Right cardiac atrium (tissue), 5 donors: ENCODE data around the gene KLHDC9. TPM values are rescaled to one million over a fixed set of nuclear protein-coding genes. Genes with fewer than 3 reads are reported as not detected.

Source experiments
- ATAC-seq, 2 donors: fragments of 200-7000 bp; cut with Tn5 transposase; one replicate each; pipeline versions ENCODE4 v1.8.0 to v1.9.1; 2020; ENCODE audit warnings: moderate library complexity in 2 of 2, mild to moderate bottlenecking in 1 of 2
- DNase-seq, 3 donors: peaks; one replicate each; pipeline ENCODE4 v3.0.0-alpha.2; 2020
- H3K27ac ChIP-seq: one replicate; pipeline ENCODE4 v1.5.1; 2013; ENCODE audit warnings: mild to moderate bottlenecking, low read length, control low read depth, moderate library complexity
- H3K27me3 ChIP-seq: one replicate; pipeline ENCODE4 v1.6.1; 2013; ENCODE audit not compliant: control insufficient read depth, insufficient read depth
- H3K4me1 ChIP-seq: one replicate; pipeline ENCODE4 v1.6.1; 2013; ENCODE audit warnings: low read length; ENCODE audit not compliant: control insufficient read depth, insufficient read depth
- H3K4me3 ChIP-seq: one replicate; pipeline ENCODE4 v1.5.1; 2013; ENCODE audit warnings: low read length, control low read depth
- H3K9me3 ChIP-seq: one replicate; pipeline ENCODE4 v1.6.1; 2013; ENCODE audit warnings: low read length; ENCODE audit not compliant: control insufficient read depth
- WGBS: extraction: QIAGEN DNeasy Blood & Tissue Kit; methylation state at CpG from one replicate; pipeline ENCODE4 v1.1.7; 2013; 5-methylcytosine and 5-hydroxymethylcytosine counted together
- intact Hi-C, 4 donors: fragments of 100-400 bp; cut with DNase I; formaldehyde crosslinking; loops; one replicate each; pipeline versions ENCODE4 v1.11.0 to v1.14.0; 2022 to 2023
- polyA plus RNA-seq: library from polyadenylated mRNA; stranded (reverse); fragments of 200-250 nt; gene quantifications from one replicate; pipeline ENCODE4 v1.2.3, GENCODE V29; 2013
- total RNA-seq, 4 donors: library from RNA; stranded (reverse); fragmentation: NEBNext Ultra II Directional; extraction: Animal tissue kit (Norgen Biotek cat#: 25700); gene quantifications; one replicate each; pipeline ENCODE4 v1.2.1, GENCODE V29; 2021
- donor health status: healthy with polysubstance abuse.
- donor health status: DM: no; HTN: yes; CAD: no.
- donor health status: DM: no; HTN: no; CAD: no.
- donor health status: DM: no; HTN: yes; CAD: no; lungs with severe emphysema.
- donor health status: DM: yes; HTN: yes; CAD: no.

Gene KLHDC9
- total and polyA plus RNA-seq, 5 donors = 3.4 to 5.4 (median 5.1) TPM

DNA sequence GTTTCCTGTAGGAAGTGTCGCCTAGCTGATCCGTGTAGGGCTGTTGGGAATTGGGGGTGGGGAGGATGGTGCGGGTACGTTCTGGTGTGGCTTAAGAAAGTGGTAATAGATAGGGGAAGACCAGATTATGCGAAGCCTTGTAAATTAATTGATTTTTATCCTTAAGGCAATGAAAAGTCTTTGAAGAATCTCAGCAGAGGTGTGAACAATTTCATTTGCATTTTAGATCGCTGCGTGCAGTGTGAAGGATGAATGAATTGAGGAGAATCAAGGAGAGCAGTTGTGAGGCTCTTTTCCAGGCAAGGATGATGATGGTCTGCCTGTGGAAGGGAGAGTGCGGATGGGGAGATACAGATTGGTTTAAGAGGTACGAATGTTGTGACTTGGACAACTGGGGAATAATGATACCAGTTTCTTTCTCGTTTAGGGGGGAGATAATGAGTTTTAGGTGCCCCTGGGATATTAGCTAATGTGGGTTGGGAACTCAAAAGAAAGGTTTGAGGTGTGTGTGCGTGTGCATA lies 35.1 kb downstream of the KLHDC9 start:
- intact Hi-C loops = loop anchor here in 3 of 4 donors (10.0 kb wide), 3 partner anchors 58 to 138 kb away; partner anchors contain the start of gene USF1 (in 1 of the 3)
- Histone ChIP-seq H3K9me3 (no peaks in the 10 kb centered on the region), H3K4me1 (no peaks in the 10 kb centered on the region), H3K27me3 (no peaks in the 10 kb centered on the region), H3K27ac (peak overlapping the region; percentile 98), H3K4me3 (peak overlapping the region; percentile 86)
- ATAC-seq (no peak), DNase-seq (no peak)
- WGBS = 6% methylated on average over 11 of the region's 11 CpGs

DNA sequence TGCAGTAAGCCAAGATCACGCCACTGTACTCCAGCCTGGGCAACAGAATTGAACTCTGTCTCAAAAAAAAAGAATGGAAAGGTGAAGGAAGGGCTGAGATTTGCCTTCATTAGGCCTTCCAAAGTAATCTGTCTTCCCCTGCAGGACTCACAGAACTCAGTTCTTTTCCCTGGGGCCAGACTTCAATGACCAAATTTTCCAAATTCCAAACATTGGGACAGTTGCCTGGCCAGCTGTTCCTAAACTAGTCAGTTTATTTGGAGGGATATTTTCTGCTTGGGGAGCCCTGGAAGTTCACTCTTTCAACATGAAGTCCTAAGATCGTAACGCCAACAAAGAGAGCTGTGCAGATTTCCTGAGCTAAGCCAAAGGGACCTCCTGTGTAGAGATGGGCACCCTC lies 39.7 kb downstream of the KLHDC9 start:
- intact Hi-C loops = loop anchor here in 3 of 4 donors (10.0 kb wide), 3 partner anchors 63 to 143 kb away; partner anchors contain the start of gene USF1 (in 1 of the 3)
- Histone ChIP-seq H3K9me3 (no peaks in the 10 kb centered on the region), H3K4me1 (no peaks in the 10 kb centered on the region), H3K27me3 (no peaks in the 10 kb centered on the region), H3K4me3 (no peak overlapping the region), H3K27ac (no peak overlapping the region)
- peak in 1 of 3 donors; percentile 9 for DNase-seq
- 56% methylated on average over 3 of the region's 3 CpGs for WGBS
- no peak for ATAC-seq

DNA sequence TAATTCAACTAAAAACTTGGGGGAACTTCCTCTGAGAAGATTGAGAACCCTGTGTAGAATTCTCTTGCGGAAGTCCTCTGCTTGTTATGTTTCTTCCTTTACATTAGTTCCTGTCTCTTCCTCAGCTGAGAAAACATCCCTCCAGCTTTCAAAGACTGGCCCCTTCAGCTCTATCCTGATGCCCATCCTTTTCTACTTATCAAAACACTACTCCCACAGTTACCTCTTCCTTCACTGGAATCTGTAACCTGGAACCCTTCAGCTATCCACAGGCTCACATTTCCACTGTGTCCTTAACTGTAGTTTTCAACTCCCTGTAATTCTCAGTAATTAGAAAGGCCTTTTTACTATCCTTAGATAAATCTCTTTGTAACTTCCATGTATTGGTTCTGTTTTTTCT lies 40.3 kb downstream of the KLHDC9 start:
- no peak overlapping the region for H3K4me3 ChIP-seq
- WGBS = 62% methylated on average over 1 of the region's 1 CpG
- ATAC-seq (no peak), DNase-seq (peak in 1 of 3 donors; percentile 6)
- H3K27me3 ChIP-seq = no peaks in the 10 kb centered on the region
- no peaks in the 10 kb centered on the region for H3K4me1 ChIP-seq
- H3K27ac ChIP-seq = no peak overlapping the region
- H3K9me3 ChIP-seq = no peaks in the 10 kb centered on the region
- intact Hi-C loops = loop anchor here in 3 of 4 donors (10.0 kb wide), 3 partner anchors 64 to 144 kb away; partner anchors contain the start of gene USF1 (in 1 of the 3)

DNA sequence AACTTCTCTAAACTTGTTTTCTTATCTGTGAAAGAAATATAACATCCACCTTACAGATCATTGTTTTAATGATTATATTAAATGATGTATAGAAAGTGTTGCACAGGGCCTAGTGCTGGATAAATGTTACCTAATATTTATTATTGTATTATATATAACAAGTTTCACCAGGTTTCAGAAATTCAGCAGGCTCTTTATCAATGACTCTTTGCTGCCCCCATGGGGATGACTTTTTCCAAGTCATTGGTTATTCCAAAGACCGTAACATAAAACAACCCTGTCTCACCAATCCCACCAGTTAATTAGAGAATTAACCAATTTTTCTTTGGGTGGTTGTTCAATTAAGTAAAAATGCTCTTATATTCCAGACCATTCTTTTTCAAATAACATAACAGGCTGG lies 41.6 kb downstream of the KLHDC9 start:
- intact Hi-C loops = loop anchor here in 3 of 4 donors (10.0 kb wide), 3 partner anchors 65 to 145 kb away; partner anchors contain the start of gene USF1 (in 1 of the 3)
- 28% methylated on average over 1 of the region's 1 CpG for WGBS

DNA sequence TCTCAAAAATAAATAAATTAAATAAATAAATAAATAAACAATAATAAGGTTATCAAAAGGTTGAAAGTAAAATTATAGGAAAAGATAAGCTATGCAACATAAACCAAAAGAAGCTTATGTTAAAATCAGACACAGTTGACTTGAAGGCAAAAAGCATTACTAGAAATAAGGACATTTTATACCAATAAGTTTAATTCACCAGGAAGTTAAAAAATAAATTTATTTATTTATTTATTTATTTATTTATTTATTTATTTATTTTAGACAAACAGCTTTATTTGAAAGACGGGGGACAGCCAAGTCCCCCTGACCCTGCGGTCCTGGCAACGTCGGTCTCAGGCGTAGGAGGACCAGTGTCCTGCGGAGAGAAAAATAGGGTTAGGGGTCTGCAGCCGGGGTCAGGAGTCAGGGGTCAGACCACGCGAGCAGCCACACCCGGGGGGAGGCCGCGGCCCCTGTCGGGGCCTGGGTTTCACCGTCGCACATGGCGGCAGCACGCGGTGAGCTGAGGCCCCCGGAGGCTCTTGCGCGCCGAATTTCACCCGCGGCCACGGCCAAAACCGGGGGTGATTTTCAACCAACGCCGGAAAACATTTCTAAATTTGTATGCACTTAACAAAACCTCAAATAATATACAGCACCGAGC lies 42.7 kb downstream of the KLHDC9 start:
- intact Hi-C loops = no loop called here
- 95% methylated on average over 29 of the region's 29 CpGs for WGBS
- Histone ChIP-seq H3K4me1 (no peaks in the 10 kb centered on the region), H3K27me3 (no peaks in the 10 kb centered on the region), H3K9me3 (no peaks in the 10 kb centered on the region), H3K4me3 (no peak overlapping the region), H3K27ac (no peak overlapping the region)
- peak in 1 of 2 donors; percentile 39 for ATAC-seq
- DNase-seq = peak in 1 of 3 donors; percentile 42

More for the DNA sequence above, 41.6 kb downstream of the KLHDC9 start:
- DNase-seq (no peak), ATAC-seq (peak; percentile 30 to 43)
- Histone ChIP-seq H3K27me3 (no peaks in the 10 kb centered on the region), H3K4me3 (no peak overlapping the region), H3K27ac (no peak overlapping the region), H3K4me1 (no peaks in the 10 kb centered on the region), H3K9me3 (no peaks in the 10 kb centered on the region)

DNA sequence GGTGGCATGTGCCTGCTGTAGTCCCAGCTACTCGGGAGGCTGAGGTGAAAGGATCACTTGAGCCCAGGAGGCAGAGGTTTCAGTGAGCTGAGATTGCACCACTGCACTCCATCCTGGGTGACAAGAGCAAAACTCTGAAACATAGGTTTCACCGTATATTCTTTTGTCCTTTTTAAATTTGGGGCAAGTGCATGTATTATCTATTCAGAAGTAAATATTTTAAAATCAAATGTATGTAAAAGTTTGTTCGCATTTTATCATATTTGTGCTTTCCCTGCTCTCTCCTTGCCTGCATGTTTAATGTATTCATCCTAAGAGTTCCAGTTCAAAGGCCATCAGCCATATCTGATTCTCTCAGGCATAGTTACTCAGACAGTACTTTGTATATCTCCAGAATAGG lies 47.7 kb downstream of the KLHDC9 start:
- no peak overlapping the region for H3K4me3 ChIP-seq
- H3K27ac ChIP-seq = no peak overlapping the region
- H3K4me1 ChIP-seq = no peaks in the 10 kb centered on the region
- H3K9me3 ChIP-seq = no peaks in the 10 kb centered on the region
- 79% methylated on average over 3 of the region's 3 CpGs for WGBS
- no peak for ATAC-seq
- DNase-seq = no peak
- no peaks in the 10 kb centered on the region for H3K27me3 ChIP-seq
- intact Hi-C loops = no loop called here

Other genes with a start within 250 kb of the KLHDC9 start
- 1 to 10 TPM in 2 of 4 donors, under 1 TPM in 2; 0.51 to 2.3 (median 0.86) TPM for gene CD244, start 235.5 kb upstream of the KLHDC9 start, total RNA-seq
- 0.29 TPM for gene CD244, start 235.5 kb upstream of the KLHDC9 start, polyA plus RNA-seq
- 10 to 100 TPM in 3 of 4 donors, 1 to 10 TPM in 1; 6.4 to 30.0 (median 21.2) TPM for gene ITLN1, start 213.2 kb upstream of the KLHDC9 start, total RNA-seq
- 3.0 TPM for gene ITLN1, start 213.2 kb upstream of the KLHDC9 start, polyA plus RNA-seq
- gene ITLN2, start 143.6 kb upstream of the KLHDC9 start, total RNA-seq = 1 to 10 TPM in 2 of 4 donors, under 1 TPM in 2; 0.58 to 2.1 (median 0.94) TPM
- gene ITLN2, start 143.6 kb upstream of the KLHDC9 start, polyA plus RNA-seq = 0.88 TPM
- 10 to 100 TPM; 18.8 to 27.2 (median 25.3) TPM for gene F11R, start 77.2 kb upstream of the KLHDC9 start, total RNA-seq
- 12.6 TPM for gene F11R, start 77.2 kb upstream of the KLHDC9 start, polyA plus RNA-seq
- 10 to 100 TPM; 23.5 to 46.8 (median 35.8) TPM for gene TSTD1, start 59.4 kb upstream of the KLHDC9 start, total RNA-seq
- 63.6 TPM for gene TSTD1, start 59.4 kb upstream of the KLHDC9 start, polyA plus RNA-seq
- gene USF1, start 52.4 kb upstream of the KLHDC9 start, total RNA-seq = 10 to 100 TPM; 34.5 to 41.4 (median 40.7) TPM
- 32.8 TPM for gene USF1, start 52.4 kb upstream of the KLHDC9 start, polyA plus RNA-seq
- gene ARHGAP30, start 28.5 kb upstream of the KLHDC9 start, total RNA-seq = 1 to 10 TPM; 2.7 to 5.0 (median 4.7) TPM
- 1.5 TPM for gene ARHGAP30, start 28.5 kb upstream of the KLHDC9 start, polyA plus RNA-seq
- gene NECTIN4, start 8.8 kb upstream of the KLHDC9 start, total RNA-seq = not detected
- gene NECTIN4, start 8.8 kb upstream of the KLHDC9 start, polyA plus RNA-seq = 0.02 TPM
- gene PFDN2, start 19.7 kb downstream of the KLHDC9 start, total RNA-seq = 10 to 100 TPM; 44.9 to 58.6 (median 51.5) TPM
- 151 TPM for gene PFDN2, start 19.7 kb downstream of the KLHDC9 start, polyA plus RNA-seq
- 10 to 100 TPM; 28.0 to 33.5 (median 30.4) TPM for gene NIT1, start 19.7 kb downstream of the KLHDC9 start, total RNA-seq
- 29.7 TPM for gene NIT1, start 19.7 kb downstream of the KLHDC9 start, polyA plus RNA-seq
- gene DEDD, start 34.3 kb downstream of the KLHDC9 start, total RNA-seq = 10 to 100 TPM; 26.3 to 30.6 (median 28.7) TPM
- 15.5 TPM for gene DEDD, start 34.3 kb downstream of the KLHDC9 start, polyA plus RNA-seq
- 10 to 100 TPM; 82.6 to 91.0 (median 89.1) TPM for gene UFC1, start 55.6 kb downstream of the KLHDC9 start, total RNA-seq
- gene UFC1, start 55.6 kb downstream of the KLHDC9 start, polyA plus RNA-seq = 99.9 TPM
- 10 to 100 TPM; 14.9 to 25.7 (median 20.9) TPM for gene USP21, start 61.1 kb downstream of the KLHDC9 start, total RNA-seq
- 18.1 TPM for gene USP21, start 61.1 kb downstream of the KLHDC9 start, polyA plus RNA-seq
- 10 to 100 TPM; 11.4 to 16.0 (median 14.9) TPM for gene PPOX, start 68.1 kb downstream of the KLHDC9 start, total RNA-seq
- gene PPOX, start 68.1 kb downstream of the KLHDC9 start, polyA plus RNA-seq = 15.2 TPM
- gene B4GALT3, start 79.1 kb downstream of the KLHDC9 start, total RNA-seq = 10 to 100 TPM; 16.0 to 21.0 (median 19.7) TPM
- gene B4GALT3, start 79.1 kb downstream of the KLHDC9 start, polyA plus RNA-seq = 17.5 TPM
- 100 to 1,000 TPM in 1 of 4 donors, 10 to 100 TPM in 2, 1 to 10 TPM in 1; 6.9 to 111 (median 17.2) TPM for gene ADAMTS4, start 100.7 kb downstream of the KLHDC9 start, total RNA-seq
- 24.4 TPM for gene ADAMTS4, start 100.7 kb downstream of the KLHDC9 start, polyA plus RNA-seq
- gene NDUFS2, start 104.0 kb downstream of the KLHDC9 start, total RNA-seq = 100 to 1,000 TPM; 162 to 229 (median 177) TPM
- gene NDUFS2, start 104.0 kb downstream of the KLHDC9 start, polyA plus RNA-seq = 219 TPM
- gene FCER1G, start 116.9 kb downstream of the KLHDC9 start, total RNA-seq = 10 to 100 TPM; 23.3 to 44.3 (median 32.9) TPM
- 33.4 TPM for gene FCER1G, start 116.9 kb downstream of the KLHDC9 start, polyA plus RNA-seq
- gene APOA2, start 125.3 kb downstream of the KLHDC9 start, total RNA-seq = not detected
- 0.34 TPM for gene APOA2, start 125.3 kb downstream of the KLHDC9 start, polyA plus RNA-seq
- 10 to 100 TPM; 27.7 to 42.9 (median 32.1) TPM for gene TOMM40L, start 127.7 kb downstream of the KLHDC9 start, total RNA-seq
- gene TOMM40L, start 127.7 kb downstream of the KLHDC9 start, polyA plus RNA-seq = 31.9 TPM
- gene NR1I3, start 139.8 kb downstream of the KLHDC9 start, total RNA-seq = not detected
- 0.18 TPM for gene NR1I3, start 139.8 kb downstream of the KLHDC9 start, polyA plus RNA-seq
- under 1 TPM; 0.21 to 0.94 (median 0.57) TPM for gene PCP4L1, start 160.4 kb downstream of the KLHDC9 start, total RNA-seq
- 0.45 TPM for gene PCP4L1, start 160.4 kb downstream of the KLHDC9 start, polyA plus RNA-seq
- gene MPZ, start 211.6 kb downstream of the KLHDC9 start, total RNA-seq = 10 to 100 TPM in 1 of 4 donors, 1 to 10 TPM in 3; 4.8 to 10.2 (median 8.5) TPM
- gene MPZ, start 211.6 kb downstream of the KLHDC9 start, polyA plus RNA-seq = 23.2 TPM
- gene SDHC, start 216.0 kb downstream of the KLHDC9 start, total RNA-seq = 100 to 1,000 TPM; 236 to 275 (median 248) TPM
- 167 TPM for gene SDHC, start 216.0 kb downstream of the KLHDC9 start, polyA plus RNA-seq